ENCODE results near the gene KISS1R.

Gene KISS1R

DNA sequence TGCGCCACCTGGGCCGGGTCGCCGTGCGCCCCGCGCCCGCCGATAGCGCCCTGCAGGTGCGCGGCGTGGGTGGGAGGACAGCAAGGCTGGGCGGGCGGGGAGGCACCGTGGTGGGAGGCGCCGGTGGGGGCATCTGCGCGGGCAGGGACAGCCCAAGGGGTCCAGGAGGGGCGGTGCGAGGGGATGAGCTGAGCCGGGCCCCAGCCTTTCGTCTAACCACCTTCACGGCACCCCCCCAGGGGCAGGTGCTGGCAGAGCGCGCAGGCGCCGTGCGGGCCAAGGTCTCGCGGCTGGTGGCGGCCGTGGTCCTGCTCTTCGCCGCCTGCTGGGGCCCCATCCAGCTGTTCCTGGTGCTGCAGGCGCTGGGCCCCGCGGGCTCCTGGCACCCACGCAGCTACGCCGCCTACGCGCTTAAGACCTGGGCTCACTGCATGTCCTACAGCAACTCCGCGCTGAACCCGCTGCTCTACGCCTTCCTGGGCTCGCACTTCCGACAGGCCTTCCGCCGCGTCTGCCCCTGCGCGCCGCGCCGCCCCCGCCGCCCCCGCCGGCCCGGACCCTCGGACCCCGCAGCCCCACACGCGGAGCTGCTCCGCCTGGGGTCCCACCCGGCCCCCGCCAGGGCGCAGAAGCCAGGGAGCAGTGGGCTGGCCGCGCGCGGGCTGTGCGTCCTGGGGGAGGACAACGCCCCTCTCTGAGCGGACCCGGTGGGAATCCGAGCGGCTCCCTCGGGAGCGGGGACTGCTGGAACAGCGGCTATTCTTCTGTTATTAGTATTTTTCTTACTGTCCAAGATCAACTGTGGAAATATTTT is 3.1 kb downstream of the KISS1R start:
- DNase-seq (ENCODE audit: low spot score) = no peak

DNA sequence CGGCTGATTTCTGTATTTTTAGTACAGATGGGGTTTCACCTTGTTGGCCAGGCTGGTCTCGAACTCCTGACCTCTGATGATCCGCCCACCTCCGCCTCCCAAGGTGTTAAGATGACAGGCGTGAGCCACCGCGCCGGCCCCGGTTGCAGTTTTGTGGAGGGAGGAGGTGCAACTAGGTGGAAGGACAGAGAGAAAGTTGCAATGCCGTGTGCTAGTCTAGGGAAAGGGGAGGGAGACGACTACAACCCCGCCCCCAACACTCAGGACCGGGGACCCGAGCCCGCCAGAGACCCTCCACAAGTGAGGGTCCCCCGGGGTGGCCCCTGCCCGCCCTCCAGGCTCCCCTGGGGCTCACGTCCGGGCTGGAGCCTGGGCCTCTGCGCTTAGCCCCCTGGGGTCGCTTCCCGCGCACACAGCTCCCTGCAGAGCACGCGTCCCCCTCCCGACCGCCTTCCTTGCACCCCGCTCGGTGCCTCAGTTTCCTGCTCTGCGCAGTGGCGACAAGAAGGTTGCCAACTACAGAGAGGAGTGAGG is 7.5 kb downstream of the KISS1R start:
- DNase-seq (ENCODE audit: low spot score) = no peak

- DNase-seq (ENCODE audit: low spot score) = no peak
These were observed 8.0 kb downstream of the KISS1R start for GRCh38 chr19:925087-925525.

GRCh38 chr19:925526-926322 is 8.6 kb downstream of the KISS1R start, which contains the start of gene ARID3A:
TSS of gene ARID3A (plus strand) at chr19:926035. CDS start at chr19:929529, 3,494 bp downstream.
- peak; percentile 93 for DNase-seq (ENCODE audit: low spot score)

GRCh38 chr19:926323-926588 is 9.1 kb downstream of the KISS1R start:
- no peak for DNase-seq (ENCODE audit: low spot score)

DNA sequence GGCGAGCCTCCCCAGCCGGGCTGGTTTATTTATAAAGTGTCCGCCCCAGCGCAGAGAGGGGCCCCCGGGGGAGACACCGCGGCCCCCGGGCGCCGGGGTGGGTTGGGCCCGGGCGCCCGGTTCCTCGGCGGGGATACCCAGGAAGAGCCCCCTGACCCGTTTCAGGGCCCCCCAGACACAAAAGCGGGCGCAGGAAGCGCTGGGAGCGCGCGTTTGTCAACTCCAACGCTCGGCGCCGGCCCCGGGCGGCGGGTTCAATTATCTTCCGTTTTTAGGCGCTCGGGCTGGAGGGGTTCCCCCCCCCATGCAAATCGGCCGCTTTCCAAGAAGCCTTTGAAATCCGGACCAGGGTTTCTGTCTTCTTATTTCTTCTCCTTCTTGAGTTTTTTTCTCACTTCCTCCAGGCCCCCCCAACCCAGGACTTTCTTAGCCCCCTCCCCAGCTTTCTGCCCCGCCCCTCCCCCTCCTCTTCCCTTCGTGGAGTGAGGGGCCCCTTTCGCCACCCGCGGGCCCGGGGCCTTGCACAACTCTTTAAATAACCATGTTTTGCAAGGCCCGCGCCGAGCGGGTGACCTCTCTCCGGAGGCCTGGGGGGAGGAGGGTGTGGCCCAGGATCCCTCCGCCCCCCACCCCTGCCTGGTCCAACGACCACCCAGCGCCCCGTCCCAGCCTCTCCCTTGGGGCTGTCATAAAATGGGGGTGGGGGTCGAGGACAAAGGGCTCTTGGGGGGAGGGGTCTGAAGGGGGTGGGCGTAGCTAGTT is 9.6 kb downstream of the KISS1R start:
- peak; percentile 67 for DNase-seq (ENCODE audit: low spot score)

- DNase-seq (ENCODE audit: low spot score) = no peak
These were observed 10.2 kb downstream of the KISS1R start for GRCh38 chr19:927351-927779.

DNA sequence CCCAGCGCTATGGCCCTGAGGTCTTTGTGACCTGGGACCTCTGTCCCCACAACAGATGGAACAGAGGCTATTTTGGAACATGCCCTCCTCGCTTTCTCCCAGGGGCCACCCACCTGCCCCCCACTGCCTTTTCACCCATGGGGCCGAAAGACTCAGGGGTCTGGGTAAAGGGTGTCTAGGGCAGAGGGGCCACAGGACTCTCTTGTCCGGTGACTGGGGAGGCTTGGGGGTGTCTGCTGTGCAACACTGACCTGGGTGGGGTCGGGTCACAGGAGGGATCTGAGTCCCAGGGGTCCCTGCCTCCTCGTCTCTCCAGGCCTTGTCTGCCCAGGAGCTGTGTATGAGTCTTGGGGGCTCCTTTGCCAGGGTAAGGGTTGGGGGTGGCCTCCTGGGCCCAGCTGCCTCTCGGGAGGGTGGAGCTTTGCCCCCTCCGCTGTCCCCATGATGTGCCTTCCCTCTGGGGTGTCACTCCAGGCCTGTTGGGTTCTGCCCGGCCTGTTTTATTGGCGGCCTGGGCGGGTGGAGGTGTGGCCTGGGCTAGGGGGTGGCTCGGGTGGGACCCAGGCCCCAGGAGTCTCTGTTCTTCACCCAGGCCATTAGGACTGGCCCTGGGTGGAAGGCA is 10.8 kb downstream of the KISS1R start:
- no peak for DNase-seq (ENCODE audit: low spot score)

GRCh38 chr19:928471-929202 is 11.5 kb downstream of the KISS1R start:
- DNase-seq (ENCODE audit: low spot score) = no peak

DNA sequence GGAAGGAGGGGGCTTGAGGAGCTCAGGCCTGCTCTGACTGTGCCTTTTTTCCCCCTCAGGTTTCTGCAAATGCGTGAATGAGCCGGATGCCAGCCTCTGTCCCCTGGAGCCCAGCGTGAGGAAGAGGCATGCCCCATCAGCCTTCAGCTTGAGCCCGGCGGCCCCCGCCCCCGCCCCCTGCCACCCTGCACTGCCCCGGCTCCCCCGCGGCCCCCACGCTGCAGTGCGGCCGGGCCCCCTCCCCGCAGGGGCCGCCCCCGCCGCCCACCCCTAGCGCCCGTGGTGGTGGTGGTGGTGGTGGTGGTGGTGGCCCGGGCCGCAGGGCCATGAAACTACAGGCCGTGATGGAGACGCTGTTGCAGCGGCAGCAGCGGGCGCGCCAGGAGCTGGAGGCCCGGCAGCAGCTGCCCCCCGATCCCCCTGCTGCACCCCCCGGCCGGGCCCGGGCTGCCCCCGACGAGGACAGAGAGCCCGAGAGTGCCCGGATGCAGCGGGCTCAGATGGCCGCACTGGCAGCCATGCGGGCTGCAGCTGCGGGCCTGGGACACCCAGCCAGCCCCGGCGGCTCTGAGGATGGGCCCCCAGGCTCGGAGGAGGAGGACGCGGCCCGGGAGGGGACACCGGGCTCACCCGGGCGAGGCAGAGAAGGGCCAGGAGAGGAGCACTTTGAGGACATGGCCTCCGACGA is 12.2 kb downstream of the KISS1R start:
- no peak for DNase-seq (ENCODE audit: low spot score)

- no peak for DNase-seq (ENCODE audit: low spot score)
These were observed 12.7 kb downstream of the KISS1R start for GRCh38 chr19:929891-930258.

DNA sequence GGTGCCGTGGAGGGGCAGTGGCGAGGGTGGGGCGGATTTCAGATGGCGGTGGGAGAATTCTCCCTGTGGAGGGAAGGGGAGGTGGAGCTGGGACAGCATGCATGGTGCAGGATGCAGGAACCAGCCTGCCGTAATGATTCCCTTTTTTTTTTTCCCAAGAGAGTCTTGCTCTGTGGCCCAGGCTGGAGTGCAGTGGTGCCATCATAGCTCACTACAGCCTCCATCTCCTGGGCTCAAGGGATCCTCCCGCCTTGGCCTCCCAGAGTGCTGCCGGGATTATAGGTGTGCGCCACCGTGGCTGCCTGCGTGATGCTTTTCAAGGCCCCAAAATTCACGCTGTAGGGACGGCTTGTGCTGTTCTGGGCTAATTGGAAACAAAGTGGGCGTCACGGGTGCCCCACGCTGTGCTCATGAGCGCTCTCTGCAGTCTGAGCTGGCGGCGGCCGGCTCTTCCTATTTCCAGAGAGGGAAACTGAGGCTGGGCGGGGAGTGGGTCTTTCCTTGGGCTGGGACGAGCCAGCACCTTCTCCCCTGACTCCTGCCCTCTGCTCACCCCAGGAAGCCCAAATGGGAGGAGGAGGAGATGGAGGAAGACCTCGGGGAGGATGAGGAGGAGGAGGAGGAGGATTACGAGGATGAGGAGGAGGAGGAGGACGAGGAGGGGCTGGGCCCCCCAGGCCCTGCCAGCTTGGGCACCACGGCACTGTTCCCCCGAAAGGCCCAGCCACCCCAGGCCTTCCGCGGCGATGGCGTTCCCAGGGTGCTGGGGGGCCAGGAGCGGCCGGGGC is 14.9 kb downstream of the KISS1R start:
- DNase-seq (ENCODE audit: low spot score) = no peak

GRCh38 chr19:932648-933552 is 15.8 kb downstream of the KISS1R start:
- DNase-seq (ENCODE audit: low spot score) = peak; percentile 86

DNA sequence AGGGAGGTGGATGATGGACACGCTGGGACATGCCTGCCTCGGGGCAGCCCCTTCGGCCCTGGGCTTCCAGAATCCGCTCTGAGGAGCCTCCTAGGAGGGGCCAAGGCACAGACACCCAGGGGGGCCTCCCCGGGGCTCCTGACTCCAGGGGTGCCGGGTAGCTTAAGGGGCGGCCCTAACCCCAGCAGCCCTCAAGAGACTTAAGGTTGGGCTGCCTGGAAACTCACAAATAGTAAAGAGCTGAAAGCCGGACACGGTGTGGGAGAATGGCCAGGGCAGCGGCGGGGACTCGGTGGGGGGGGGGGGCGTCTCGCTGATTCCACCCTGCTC is 16.4 kb downstream of the KISS1R start:
- DNase-seq (ENCODE audit: low spot score) = no peak

DNA sequence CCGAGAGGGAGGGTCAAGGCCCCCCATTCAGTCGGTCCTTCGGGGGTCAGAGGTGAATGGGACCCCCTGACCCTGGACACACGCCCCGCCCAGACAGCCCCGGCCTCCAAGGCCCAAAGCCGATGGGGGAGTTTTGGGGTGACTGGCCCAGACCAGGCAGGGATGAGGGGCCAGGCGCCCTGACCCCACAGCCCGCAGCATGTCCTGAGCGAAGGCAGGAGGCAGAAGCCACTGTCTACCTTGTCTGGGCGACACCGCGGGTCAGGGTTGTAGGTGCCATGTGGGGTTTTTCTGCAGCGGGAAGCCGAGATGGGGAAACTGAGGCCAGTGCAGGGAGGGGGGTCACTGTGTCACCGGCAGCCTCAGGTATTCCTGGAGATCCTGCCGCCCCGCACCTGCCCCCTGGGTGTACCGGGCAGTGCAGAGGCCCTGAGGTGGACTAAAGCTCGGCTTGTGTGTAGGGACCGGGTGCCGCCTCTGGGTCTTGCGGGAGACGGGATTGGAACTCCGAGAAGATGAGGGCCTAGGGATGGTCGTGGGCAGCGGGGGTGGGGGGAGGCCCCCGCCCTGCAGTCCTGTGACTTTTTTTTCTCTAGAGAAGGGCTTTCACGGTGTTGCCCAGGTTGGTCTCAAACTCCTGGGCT is 17.2 kb downstream of the KISS1R start:
- no peak for DNase-seq (ENCODE audit: low spot score)

GRCh38 chr19:934865-935479 is 17.8 kb downstream of the KISS1R start:
- DNase-seq (ENCODE audit: low spot score) = peak; percentile 91

GRCh38 chr19:936175-936546 is 19.0 kb downstream of the KISS1R start:
- DNase-seq (ENCODE audit: low spot score) = no peak

- no peak for DNase-seq (ENCODE audit: low spot score)
These were observed 20.1 kb downstream of the KISS1R start for GRCh38 chr19:937259-937694.

Measured in left forelimb (tissue), 1 donor.